HG03025 (cell line): ENCODE results near the gene ETV1.

Source experiments
- ATAC-seq: cut with Tn5 transposase; IDR thresholded peaks from one replicate; pipeline ENCODE4 v1.9.1; 2021; ENCODE audit warnings: mild to moderate bottlenecking, moderate library complexity; ENCODE audit not compliant: unreplicated experiment, low FRiP score

ETV1 gene

GRCh38 chr7:13989126-13989948 lies at the start of gene ETV1:
TSS of gene ETV1 (minus strand) at chr7:13989666. CDS start at chr7:13989052, 614 bp downstream.
- ATAC-seq = no peak

GRCh38 chr7:14024406-14024805 lies 34.9 kb upstream of the ETV1 start:
- no peak for ATAC-seq

GRCh38 chr7:14023838-14024237 lies 34.4 kb upstream of the ETV1 start:
- ATAC-seq = no peak

- no peak for ATAC-seq
These were observed 33.9 kb upstream of the ETV1 start for GRCh38 chr7:14023342-14023741.

GRCh38 chr7:14021069-14021468 lies 31.6 kb upstream of the ETV1 start:
- ATAC-seq = no peak

- no peak for ATAC-seq
These were observed 31.0 kb upstream of the ETV1 start for GRCh38 chr7:14020339-14020900.

GRCh38 chr7:14018751-14019150 lies 29.3 kb upstream of the ETV1 start:
- no peak for ATAC-seq

- ATAC-seq = no peak
These were observed 27.5 kb upstream of the ETV1 start for GRCh38 chr7:14016950-14017349.

GRCh38 chr7:14013898-14014297 lies 24.4 kb upstream of the ETV1 start:
- ATAC-seq = no peak

- ATAC-seq = no peak
These were observed 20.3 kb upstream of the ETV1 start for GRCh38 chr7:14009453-14010418.

- ATAC-seq = no peak
These were observed 11.7 kb upstream of the ETV1 start for GRCh38 chr7:14001139-14001538.

- no peak for ATAC-seq
These were observed 10.8 kb upstream of the ETV1 start for GRCh38 chr7:14000247-14000646.

- no peak for ATAC-seq
These were observed 9.4 kb upstream of the ETV1 start for GRCh38 chr7:13998866-13999265.

- no peak for ATAC-seq
These were observed 3.1 kb upstream of the ETV1 start for GRCh38 chr7:13992596-13992964.

- ATAC-seq = no peak
These were observed 2.5 kb upstream of the ETV1 start for GRCh38 chr7:13991791-13992595.

GRCh38 chr7:13990984-13991790 lies 1.7 kb upstream of the ETV1 start:
- ATAC-seq = peak; percentile 55

- ATAC-seq = peak; percentile 28
These were observed 985 bp upstream of the ETV1 start for GRCh38 chr7:13990319-13990983.

GRCh38 chr7:13989949-13990305 lies 461 bp upstream of the ETV1 start:
- ATAC-seq = no peak

- ATAC-seq = no peak
These were observed 738 bp downstream of the ETV1 start for GRCh38 chr7:13988731-13989125.
